NCI-H446 (cell line): ENCODE data around the gene CCDC148.

ENCODE experiments used
- DNase-seq, 2 experiments: peaks; one replicate each; lab custom pipeline; 2025; lab: John Stamatoyannopoulos, UW

CCDC148 gene

DNA sequence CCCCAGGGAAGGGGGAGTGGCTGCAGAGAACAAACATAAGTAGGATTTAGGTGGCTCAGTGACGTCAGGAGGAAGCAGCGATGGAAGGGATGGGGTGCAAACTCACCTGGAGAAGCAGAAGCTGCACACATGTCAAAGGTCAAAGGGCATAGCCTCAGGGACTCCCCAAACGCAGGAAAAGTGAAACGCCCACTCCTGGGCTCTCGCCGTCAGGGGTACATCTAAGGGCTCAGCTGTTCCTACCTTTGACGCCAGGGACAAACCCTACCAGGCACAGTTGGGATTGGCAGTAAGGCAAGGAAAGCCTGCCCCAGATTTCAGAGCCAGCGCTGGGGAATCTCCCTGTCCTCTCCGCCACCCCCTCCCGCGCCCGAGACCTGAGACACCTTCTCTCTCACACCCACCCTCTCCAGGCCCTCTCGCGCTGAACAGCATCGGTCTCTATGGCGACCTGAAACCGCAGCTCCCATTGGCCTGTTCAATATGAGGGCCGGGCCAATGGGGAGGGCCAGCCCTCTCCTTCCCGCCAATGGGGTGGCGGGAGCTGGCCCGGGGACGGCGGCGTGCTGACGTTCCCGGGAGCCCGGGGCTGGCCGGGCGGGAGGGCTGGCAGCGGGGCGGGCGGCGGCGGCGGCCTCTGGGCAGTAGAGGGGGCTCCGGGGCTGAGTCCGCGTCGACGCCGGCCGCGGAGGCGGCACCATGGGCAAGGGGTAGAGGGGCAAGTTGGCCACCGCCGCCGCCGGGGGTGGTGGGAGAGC, at the start of gene CCDC148, which contains the start of gene PKP4:
TSS of gene CCDC148 (minus strand) at position 445 of the 758 bp plus-strand sequence. CDS start at position 131, 314 bp downstream.
TSS of gene PKP4 (plus strand) at position 644 of the 758 bp plus-strand sequence. CDS start 76,233 bp downstream, outside the sequence.
- DNase-seq: peak; percentile 76 to 92

GRCh38 chr2:158505448-158505934, 48.9 kb upstream of the CCDC148 start:
- DNase-seq: no peak

GRCh38 chr2:158504088-158504487, 47.5 kb upstream of the CCDC148 start:
- DNase-seq: no peak

DNA sequence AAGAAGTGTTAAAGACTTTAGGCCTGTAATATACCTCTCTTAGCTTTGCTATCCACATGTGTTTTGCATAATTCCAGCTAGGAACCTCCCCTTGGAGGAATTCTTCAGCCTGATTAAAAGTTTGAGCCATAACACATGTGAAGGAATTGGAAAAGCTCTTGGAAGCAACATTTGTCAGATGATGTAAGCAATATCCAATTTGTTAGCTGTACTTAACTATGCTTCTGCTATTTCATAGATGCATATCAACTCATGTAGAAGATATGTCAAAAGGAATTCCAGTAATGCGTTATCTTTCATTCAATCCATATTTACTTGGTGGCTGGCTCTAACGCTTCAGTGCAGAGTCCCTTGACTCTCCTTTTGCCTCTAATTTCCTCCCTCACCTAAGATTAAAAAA, 46.4 kb upstream of the CCDC148 start:
- no peak for DNase-seq

DNA sequence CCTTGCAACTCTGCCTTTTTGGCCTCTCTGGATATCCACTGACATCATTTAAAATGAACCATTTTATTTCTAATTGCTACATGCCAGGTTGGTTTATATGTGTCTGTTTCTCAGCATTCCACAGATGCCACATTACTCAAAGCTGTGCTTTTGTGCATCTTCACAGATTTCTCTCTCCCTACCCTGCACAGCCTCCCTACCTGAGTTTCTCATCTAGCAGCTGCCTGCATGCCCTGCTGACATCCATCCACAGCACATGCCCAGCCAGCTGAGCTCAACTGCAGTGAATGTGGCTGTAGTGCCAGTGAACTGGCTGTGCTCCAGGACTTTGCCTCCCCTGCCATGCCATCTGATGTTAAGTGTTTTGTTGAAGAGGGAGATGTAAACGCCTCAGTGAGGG, 44.7 kb upstream of the CCDC148 start:
- DNase-seq: peak in 1 of 2 experiments; percentile 24

DNA sequence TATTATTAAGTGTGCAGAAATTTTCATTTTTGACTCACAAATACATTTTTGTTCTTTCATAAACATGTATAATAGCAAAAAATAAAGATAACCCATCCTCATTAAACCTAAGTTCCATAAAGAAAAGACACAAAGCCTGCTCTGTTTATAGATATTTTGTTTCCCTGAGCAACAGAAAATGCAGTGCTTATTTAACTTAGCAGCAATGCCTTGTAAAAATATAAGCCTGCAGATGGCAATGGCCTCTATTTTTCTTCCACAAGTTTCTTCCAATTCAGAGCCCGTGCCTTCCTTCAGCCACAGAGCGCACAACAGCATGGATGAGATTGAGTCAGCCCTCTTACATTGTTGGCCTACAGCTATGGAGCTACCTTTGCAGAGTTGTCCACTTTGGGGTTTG, 43.8 kb upstream of the CCDC148 start:
- DNase-seq: no peak

DNA sequence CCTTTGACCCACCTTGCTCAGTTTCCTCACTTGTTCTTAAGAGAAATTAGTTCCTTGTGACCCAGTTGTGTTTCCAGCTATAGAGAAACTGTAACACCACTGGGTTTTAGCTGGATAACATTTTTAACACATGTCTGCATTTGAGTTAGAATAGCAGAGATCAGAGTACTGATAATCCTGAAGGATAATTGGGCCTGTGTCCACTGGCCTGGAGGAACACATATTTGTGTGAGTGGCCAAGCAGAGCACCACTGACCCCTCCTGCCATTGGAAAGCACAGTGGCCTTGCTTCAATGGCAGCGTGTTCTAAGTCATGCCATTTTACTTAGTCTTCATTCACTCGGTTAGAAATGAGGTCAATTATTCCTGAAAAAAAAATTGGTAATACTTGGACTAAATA, 42.8 kb upstream of the CCDC148 start:
- no peak for DNase-seq

DNA sequence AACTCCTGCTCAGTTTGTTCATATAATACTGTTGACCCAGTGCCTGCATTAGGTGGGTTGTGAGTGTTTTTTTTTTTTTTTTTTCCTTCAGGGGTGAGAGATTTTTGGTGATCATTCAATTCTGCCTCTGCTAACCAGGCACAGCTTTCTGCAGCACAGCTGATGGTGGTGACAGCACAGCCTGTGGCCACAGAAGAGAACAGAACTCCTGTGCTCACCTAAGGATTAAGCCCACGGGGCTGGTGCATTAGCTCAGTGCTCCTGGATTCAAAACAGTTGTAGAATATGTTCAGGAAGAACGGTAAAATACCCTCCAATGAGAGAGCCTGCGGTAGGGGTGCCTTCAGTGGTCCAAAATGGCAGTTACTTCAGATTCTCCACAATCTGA, 42.2 kb upstream of the CCDC148 start:
- no peak for DNase-seq

DNA sequence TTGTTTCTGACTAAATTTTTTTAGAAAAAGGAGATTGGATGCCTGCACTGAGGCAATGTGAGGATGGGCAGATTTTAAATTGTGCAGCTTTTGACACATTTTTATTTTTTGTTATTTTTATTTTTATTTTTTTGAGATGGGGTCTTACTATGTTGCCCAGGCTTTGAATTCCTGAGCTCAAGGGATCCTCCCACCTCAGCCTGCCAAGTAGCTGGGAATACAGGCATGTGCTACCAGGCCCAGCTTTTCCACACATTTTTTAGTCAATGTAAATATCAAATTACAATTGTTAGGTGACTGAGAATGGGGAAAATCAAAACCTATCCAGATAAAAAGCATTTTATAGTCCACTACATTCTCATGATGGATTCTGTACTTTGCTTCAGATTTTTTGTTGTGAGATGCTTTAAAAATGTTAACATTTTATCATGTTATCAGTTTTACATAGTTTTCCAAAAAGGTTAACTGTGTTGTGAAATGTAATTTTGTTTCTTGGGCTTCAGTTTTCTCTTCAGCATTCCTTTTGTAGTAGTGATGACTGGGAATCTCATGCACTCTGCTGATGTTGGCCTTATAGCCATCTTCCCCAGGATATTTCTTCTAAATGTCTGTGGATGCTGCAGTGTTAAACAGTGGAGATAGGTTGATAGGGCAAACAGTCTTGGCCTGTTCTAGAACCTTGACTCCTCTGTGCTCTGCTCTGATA, 41.6 kb upstream of the CCDC148 start:
- DNase-seq: no peak

DNA sequence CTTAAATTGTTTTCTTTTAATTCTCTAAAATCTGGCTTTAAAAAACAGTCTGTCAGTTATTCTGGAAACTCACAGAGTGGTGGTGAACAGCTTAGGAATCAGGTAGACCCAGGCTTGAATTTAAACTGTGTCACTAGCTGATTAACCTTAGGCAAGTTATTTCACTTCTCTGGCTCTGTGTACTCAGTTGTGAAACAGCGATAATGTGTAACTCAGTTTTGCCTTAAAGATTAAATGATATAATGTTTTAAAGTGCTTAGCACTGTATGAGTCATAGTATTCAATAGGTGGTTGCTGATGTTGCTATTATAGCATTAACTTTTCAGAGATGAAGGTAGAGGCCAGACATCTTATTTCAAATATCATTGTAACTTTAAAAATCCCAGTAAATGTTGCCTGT, 40.9 kb upstream of the CCDC148 start:
- DNase-seq: no peak

DNA sequence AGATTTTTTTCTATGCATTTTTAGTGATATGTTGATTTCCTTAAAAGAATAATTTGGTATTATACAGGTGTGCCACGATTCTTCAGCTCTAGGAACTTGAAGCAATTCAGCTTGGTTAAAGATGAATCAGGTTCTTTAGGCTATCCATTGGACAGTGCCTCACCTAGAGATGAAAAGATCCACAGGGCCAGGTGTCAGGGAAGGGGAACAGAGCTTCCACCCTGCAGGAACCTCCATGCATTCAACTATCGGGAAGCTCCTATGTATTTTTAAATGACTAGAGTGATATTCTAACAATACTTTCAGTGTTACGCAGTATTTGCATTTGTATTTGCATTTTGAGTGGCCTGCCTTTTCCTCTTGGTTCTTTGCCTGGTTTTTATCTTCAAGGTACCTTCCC, 40.4 kb upstream of the CCDC148 start:
- no peak for DNase-seq

- no peak for DNase-seq
Observed at GRCh38 chr2:158495175-158495574, 38.6 kb upstream of the CCDC148 start.

DNA sequence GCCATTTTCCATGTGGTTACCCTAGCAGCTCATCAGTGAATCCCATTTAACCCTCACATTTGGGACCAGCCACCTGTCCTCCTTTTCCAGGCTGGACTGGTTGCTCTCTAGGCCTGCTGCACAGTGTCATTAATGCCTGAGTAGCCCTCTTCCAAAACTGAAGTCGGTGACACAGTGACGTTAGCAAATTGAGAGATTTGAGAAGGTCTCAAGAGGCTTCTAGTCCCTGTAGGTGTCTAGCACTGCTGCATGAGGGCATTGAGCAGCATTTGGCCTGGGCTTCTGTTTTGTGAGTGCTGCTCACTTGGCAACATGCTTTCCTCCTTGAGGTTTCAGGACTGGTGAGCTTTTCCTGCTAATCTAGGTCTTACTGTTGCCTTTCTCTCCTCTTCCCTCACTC, 36.9 kb upstream of the CCDC148 start:
- peak in 1 of 2 experiments; percentile 44 for DNase-seq

DNA sequence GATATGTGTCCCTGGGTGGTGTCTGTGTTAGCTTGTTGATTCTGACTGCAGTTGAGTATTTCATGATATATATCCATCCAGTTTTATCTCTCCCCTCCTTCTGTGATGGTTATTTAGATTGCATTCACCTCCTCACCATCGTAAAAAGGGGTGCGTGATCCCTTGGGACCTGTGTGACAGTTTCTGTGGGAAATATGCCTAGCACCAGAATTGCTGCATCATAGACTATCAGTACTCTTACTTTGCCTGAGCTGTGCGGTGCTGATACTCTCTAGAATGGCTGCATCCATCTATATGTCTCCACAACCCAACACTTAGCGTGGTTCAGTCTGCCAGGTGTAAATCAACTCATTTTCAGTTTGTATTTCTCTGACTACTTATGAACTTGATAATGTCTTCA, 34.5 kb upstream of the CCDC148 start:
- no peak for DNase-seq

DNA sequence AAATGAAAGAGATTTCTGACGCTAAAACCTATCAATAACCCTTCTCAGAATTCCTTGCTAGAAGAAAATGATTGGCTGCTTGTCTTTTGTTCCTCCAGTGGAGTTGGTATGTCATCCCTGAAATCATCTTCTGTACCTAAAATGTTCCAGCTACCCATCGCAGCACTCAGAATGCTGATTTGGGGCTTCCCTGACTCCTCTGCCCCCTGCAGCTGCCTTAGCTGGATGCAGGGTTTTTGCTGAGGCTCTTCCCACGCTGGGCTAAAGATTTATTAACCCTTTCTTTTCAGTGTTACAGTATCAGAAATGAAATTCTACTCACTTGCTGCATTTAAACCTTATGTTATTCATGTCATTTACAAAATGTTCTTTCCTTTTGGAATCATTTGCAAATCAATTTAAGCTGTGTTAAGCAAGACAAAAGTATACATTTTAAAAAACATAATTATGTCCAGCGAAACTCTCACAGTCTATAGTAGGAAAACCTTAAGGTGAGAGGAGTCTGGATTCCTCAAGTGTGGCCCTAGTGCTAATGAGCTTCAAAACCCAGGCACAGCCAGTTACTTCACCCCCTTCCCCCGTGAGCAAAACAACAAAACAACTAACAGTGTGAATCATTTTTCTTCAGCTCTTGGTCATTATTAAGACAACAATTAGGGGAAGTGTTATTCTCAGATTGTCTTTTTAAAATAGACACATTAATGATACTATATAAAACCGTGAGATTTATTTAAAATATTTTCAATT, 33.0 kb upstream of the CCDC148 start:
- DNase-seq: no peak

- no peak for DNase-seq
Observed at GRCh38 chr2:158488442-158489216, 32.1 kb upstream of the CCDC148 start.

DNA sequence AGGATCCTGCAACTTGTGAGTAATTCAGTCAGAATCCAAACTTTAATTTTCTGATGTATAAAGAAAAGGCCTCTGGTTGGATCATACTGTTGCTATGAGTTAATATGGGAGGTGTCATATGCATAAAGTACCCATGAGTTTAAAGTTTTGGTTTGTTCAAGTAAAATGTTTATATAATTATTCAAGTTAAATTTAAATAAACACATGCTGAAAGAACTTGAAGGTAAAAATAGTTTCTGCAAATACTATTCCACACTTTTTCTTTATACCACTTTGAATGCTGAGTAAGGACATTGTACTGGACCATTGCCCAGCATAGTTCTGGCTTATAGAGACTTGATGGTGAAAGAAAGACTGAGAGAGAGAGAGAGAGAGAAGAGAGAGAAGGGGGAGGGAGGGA, 30.9 kb upstream of the CCDC148 start:
- DNase-seq: no peak

DNA sequence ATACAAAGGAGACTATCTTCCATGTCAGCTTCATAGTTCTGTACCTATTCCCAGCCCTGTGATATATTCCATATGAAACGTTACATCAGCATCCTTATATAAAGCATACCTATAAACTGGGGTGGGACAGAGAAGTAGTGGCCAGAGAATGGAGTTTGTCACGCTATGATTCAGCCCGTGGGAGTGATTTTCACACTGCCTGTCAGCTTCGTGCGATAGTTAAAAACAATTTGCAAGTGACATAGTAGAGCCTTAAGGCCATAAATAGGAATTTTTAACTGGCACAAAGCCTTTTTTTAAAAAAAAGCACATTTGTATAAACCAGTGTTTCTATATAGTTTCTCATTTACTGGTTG, 30.4 kb upstream of the CCDC148 start:
- no peak for DNase-seq

DNA sequence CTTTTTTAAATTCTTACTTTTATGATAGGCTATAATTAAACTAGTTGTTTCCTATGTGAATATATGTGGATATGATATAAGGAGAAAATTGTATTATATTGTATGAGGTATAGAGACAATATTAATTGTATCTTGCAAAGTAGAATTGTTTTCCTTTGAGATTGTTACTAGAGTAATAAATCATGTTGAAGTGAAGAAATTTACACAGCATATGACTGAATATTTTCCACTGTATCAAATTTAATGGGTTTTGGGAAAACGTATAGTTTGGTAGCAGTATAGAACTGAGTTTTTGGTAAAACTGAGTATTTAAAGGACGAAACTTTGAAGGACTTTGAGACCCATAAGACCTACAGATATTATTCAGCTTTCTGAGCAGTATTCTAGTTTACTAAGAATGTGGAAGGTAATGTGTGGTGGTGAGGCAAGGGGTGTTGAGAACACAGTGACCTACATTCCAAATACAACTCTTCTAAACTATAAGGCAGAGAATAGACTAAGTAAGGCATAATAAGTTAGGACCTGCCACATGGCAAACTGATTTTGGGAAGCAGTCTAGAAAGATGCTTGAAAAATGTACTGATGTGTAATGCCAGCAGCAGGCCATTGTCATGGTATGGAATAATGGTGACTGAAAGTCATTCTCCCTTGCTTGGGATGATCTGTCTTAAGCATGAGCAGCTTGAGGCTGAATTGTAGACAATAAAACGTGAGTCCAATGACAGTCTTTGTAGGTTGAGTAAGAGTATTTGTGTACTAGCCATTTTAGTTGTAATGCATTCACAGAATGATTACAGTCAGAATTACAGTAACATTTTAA, 29.8 kb upstream of the CCDC148 start:
- no peak for DNase-seq

DNA sequence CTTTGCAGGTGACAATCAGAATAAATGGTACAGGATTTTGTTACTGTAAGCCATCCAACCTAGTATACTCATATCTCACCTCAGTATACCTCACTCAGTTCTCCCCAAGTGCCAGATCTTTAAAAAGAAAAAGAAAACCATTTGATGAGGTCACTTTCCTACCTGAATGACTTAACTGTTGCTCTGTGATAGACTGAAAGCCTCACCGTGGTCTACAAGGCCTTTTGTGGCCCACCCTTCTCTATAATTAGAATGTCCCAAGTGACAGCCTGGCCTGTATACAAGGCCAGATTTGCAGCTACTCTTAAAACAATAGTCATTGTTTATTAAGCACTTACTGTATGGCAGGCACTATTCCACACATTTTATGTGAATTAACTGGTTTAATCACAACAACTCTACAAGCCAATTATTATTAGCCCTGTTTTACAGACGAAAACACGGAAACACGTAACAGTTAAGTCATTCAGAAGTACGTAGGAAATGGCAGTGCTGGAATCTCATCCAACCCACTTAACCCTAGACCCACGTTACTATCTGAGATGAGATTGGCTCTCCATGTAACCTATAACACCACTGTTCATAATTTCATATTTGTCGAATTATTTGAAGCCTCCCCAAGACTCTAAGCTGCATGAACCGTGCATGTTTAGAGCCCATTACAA, 28.5 kb upstream of the CCDC148 start:
- no peak for DNase-seq
